IMR-90 (cell line): ENCODE data around the gene CD24. TPM values are rescaled to one million over a fixed set of nuclear protein-coding genes. Genes with fewer than 3 reads are reported as not detected.

ENCODE experiments used
- ATAC-seq: fragments of 200-7000 bp; cut with Tn5 transposase; 2 replicates; pipeline ENCODE4 v1.9.1; 2020; ENCODE audit warnings: low read depth, mild to moderate bottlenecking, moderate library complexity
- BruUV-seq: library from RNA; stranded (reverse); fragments of 400-500 nt; replicated peaks from 2 replicates; lab custom pipeline; 2021; lab: Mats Ljungman, UMichigan
- CTCF ChIA-PET: fragments of 300-600 bp; formaldehyde crosslinking; extraction: SDS; loops from one replicate; lab custom pipeline; 2021; ENCODE audit warnings: antibody characterized with exemption; lab: Yijun Ruan, JAX
- POLR2A ChIA-PET: fragments of 300-600 bp; sonication (Branson Sonifier 250); formaldehyde crosslinking; loops from one replicate; lab custom pipeline; 2022; ENCODE audit warnings: antibody characterized with exemption; ENCODE audit not compliant: unreplicated experiment; lab: Charles Lee
- DNase-seq: peaks from one replicate; pipeline ENCODE4 v3.0.0; 2013
- H2AFZ ChIP-seq: replicated peaks from 2 replicates; pipeline ENCODE3; 2013; ENCODE audit warnings: low read length, mild to moderate bottlenecking; ENCODE audit not compliant: poor library complexity
- H2AK5ac ChIP-seq: 2 replicates; pipeline ENCODE4 v1.6.1; 2013; ENCODE audit warnings: low read depth, low read length, inconsistent platforms
- H2AK9ac ChIP-seq: replicated peaks from 2 replicates; pipeline ENCODE3; 2013; ENCODE audit warnings: mild to moderate bottlenecking, low read depth, low read length, moderate library complexity; ENCODE audit not compliant: poor library complexity
- H2BK120ac ChIP-seq: 2 replicates; pipeline ENCODE4 v1.6.1; 2013; ENCODE audit warnings: low read depth, low read length, inconsistent platforms
- H2BK15ac ChIP-seq: 3 replicates; pipeline ENCODE4 v1.6.1; 2013; ENCODE audit warnings: low read depth, low read length, inconsistent platforms
- H2BK20ac ChIP-seq: 2 replicates; pipeline ENCODE4 v1.6.1; 2013; ENCODE audit warnings: low read depth, mild to moderate bottlenecking, inconsistent platforms, low read length, moderate library complexity
- H2BK5ac ChIP-seq: 2 replicates; pipeline ENCODE4 v1.6.1; 2013; ENCODE audit warnings: mild to moderate bottlenecking, low read depth, low read length, inconsistent platforms; ENCODE audit not compliant: poor library complexity, severe bottlenecking
- H3K14ac ChIP-seq: replicated peaks from 2 replicates; pipeline ENCODE4 v1.6.1; 2013; ENCODE audit warnings: low read depth, low read length, inconsistent platforms
- H3K18ac ChIP-seq: 2 replicates; pipeline ENCODE4 v1.6.1; 2013; ENCODE audit warnings: low read depth, low read length, control low read depth
- H3K23ac ChIP-seq: 2 replicates; pipeline ENCODE4 v1.6.1; 2013; ENCODE audit warnings: low read depth, low read length, inconsistent platforms
- H3K27ac ChIP-seq: 2 replicates; pipeline ENCODE4 v1.5.1; 2013; ENCODE audit warnings: mild to moderate bottlenecking, control low read depth, low read length; ENCODE audit not compliant: insufficient read depth
- H3K27me3 ChIP-seq: 2 replicates; pipeline ENCODE4 v1.6.1; 2013; ENCODE audit warnings: low read length; ENCODE audit not compliant: control insufficient read depth, insufficient read depth
- H3K36me3 ChIP-seq: 2 replicates; pipeline ENCODE4 v1.6.1; 2013; ENCODE audit warnings: low read length, mixed read lengths; ENCODE audit not compliant: control insufficient read depth, insufficient read depth
- H3K4ac ChIP-seq: 2 replicates; pipeline ENCODE4 v1.6.1; 2013; ENCODE audit warnings: low read depth, low read length, inconsistent platforms
- H3K4me1 ChIP-seq: 2 replicates; pipeline ENCODE4 v1.6.1; 2013; ENCODE audit warnings: low read length, mixed read lengths; ENCODE audit not compliant: control insufficient read depth, insufficient read depth
- H3K4me2 ChIP-seq: 2 replicates; pipeline ENCODE4 v1.6.1; 2013; ENCODE audit warnings: low read depth, mild to moderate bottlenecking, control low read depth, low read length, moderate library complexity
- H3K4me3 ChIP-seq: 2 replicates; pipeline ENCODE4 v1.5.1; 2013; ENCODE audit warnings: low read depth, mild to moderate bottlenecking, control low read depth, low read length, moderate library complexity; ENCODE audit not compliant: insufficient read depth
- H3K56ac ChIP-seq: 2 replicates; pipeline ENCODE4 v1.6.1; 2013; ENCODE audit warnings: low read length, inconsistent platforms; ENCODE audit not compliant: insufficient read depth; ENCODE audit errors: extremely low read depth
- H3K79me1 ChIP-seq, 2 experiments: 2 replicates each; pipeline ENCODE4 v1.6.1; 2013; ENCODE audit warnings: low read length in 2 of 2, inconsistent platforms in 1 of 2, low read depth in 1 of 2
- H3K9ac ChIP-seq: 2 replicates; pipeline ENCODE4 v1.6.1; 2013; ENCODE audit warnings: low read depth, low read length, control low read depth
- H3K9me1 ChIP-seq: 2 replicates; pipeline ENCODE4 v1.6.1; 2013; ENCODE audit warnings: low read length, inconsistent platforms; ENCODE audit not compliant: insufficient read depth
- H3K9me3 ChIP-seq: 2 replicates; pipeline ENCODE4 v1.6.1; 2013; ENCODE audit warnings: low read length; ENCODE audit not compliant: control insufficient read depth, insufficient read depth
- H4K20me1 ChIP-seq: 2 replicates; pipeline ENCODE4 v1.6.1; 2013; ENCODE audit warnings: low read length, inconsistent platforms; ENCODE audit not compliant: insufficient read depth
- H4K5ac ChIP-seq: 2 replicates; pipeline ENCODE4 v1.6.1; 2013; ENCODE audit warnings: mild to moderate bottlenecking, low read depth, low read length, control low read depth
- H4K8ac ChIP-seq, 2 experiments: 2 replicates each; pipeline ENCODE4 v1.6.1; 2013; ENCODE audit warnings: low read depth in 2 of 2, low read length in 2 of 2, control low read depth in 1 of 2, inconsistent platforms in 1 of 2
- H4K91ac ChIP-seq: 2 replicates; pipeline ENCODE4 v1.6.1; 2013; ENCODE audit warnings: low read depth, low read length, inconsistent platforms; ENCODE audit not compliant: insufficient read depth
- FOS ChIP-seq: fragments of 150-350 bp; IDR thresholded peaks from 2 replicates; pipeline ENCODE4 v1.6.1; 2016; ENCODE audit warnings: low read depth, low read length
- RAD21 ChIP-seq: IDR thresholded peaks from 2 replicates; pipeline ENCODE4 v1.6.1; 2012; ENCODE audit warnings: low read length, improper control_type of control experiment
- RFX5 ChIP-seq: IDR thresholded peaks from 2 replicates; pipeline ENCODE4 v1.8.0; 2012; ENCODE audit warnings: low read depth, mild to moderate bottlenecking, low read length, moderate library complexity
- USF2 ChIP-seq: fragments of 150-350 bp; IDR thresholded peaks from 2 replicates; pipeline ENCODE4 v1.6.1; 2017; ENCODE audit warnings: mild to moderate bottlenecking, antibody characterized with exemption, low read length, low read depth
- WGBS, 2 experiments: methylation state at CpG; one replicate each; pipeline versions ENCODE4 v1.1.5 to v1.1.7; 2013; ENCODE audit warnings: missing lambda C conversion rate in 2 of 2; ENCODE audit not compliant: insufficient read length in 1 of 2; ENCODE audit errors: extremely low coverage in 2 of 2; 5-methylcytosine and 5-hydroxymethylcytosine counted together
- dilution Hi-C: fragments of 300-500 bp; cut with HindIII; formaldehyde crosslinking; loops from one replicate; pipeline ENCODE4 v1.14.3; 2018; ENCODE audit warnings: low sequenced_read_pairs; ENCODE audit not compliant: unreplicated experiment
- in situ Hi-C: fragments of 300-500 bp; cut with MboI; formaldehyde crosslinking; loops from 3 replicates; pipeline ENCODE4 v1.14.3; 2019; ENCODE audit warnings: low sequenced_read_pairs, inconsistent platforms, mixed read lengths
- intact Hi-C: fragments of 100-400 bp; cut with micrococcal nuclease; formaldehyde crosslinking; loops from 2 replicates; pipeline ENCODE4 v1.10.0; 2022
- polyA plus RNA-seq, 3 experiments: library from polyadenylated mRNA; depleted of rRNA; stranded (reverse); fragments of >200 nt; gene quantifications; 2 replicates each; pipeline ENCODE4 v1.2.3, GENCODE V29; 2012; ENCODE audit warnings: low replicate concordance in 1 of 3
- total RNA-seq: library from RNA; depleted of rRNA; stranded (reverse); fragments of >200 nt; gene quantifications from 2 replicates; pipeline ENCODE4 v1.2.3, GENCODE V29; 2012

The CD24 gene
- total and polyA plus RNA-seq, 2 of the 4 experiments (the other 2 are of a cell fraction), result 0.07 to 0.18 TPM

GRCh38 chr6:106939848-106940247 lies 34.7 kb downstream of the CD24 start:
- no peak overlapping the region for H3K27ac ChIP-seq
- TF ChIP-seq USF2, result no peak
- TF ChIP-seq RFX5, result no peak
- no peak for TF ChIP-seq RAD21
- TF ChIP-seq FOS, result no peak
- intact Hi-C loops, result no loop called here
- H3K23ac ChIP-seq, result no peak overlapping the region
- H2BK20ac ChIP-seq, result no peak overlapping the region
- H2AK5ac ChIP-seq, result no peak overlapping the region
- H3K14ac ChIP-seq, result no peak overlapping the region
- H4K5ac ChIP-seq, result no peak overlapping the region
- no peak overlapping the region for H3K4ac ChIP-seq
- ATAC-seq (no peak), DNase-seq (no peak)
- H3K27me3 ChIP-seq, result no peaks in the 10 kb centered on the region; the same call in 1 of the 2 replicates
- WGBS, 2 experiments, result 67% methylated on average over 6 of the region's 9 CpGs; no CpG with 5 or more reads in 1 of the 2 experiments
- no peak overlapping the region for H2BK120ac ChIP-seq
- no peak overlapping the region for H4K8ac ChIP-seq
- H3K36me3 ChIP-seq, result no peaks in the 10 kb centered on the region
- no peak overlapping the region for H3K9ac ChIP-seq
- ChIA-PET CTCF (no interaction called here), POLR2A (no interaction called here)
- no peak overlapping the region for H3K4me3 ChIP-seq
- no peak overlapping the region for H2AK9ac ChIP-seq
- H3K9me3 ChIP-seq, result no peaks in the 10 kb centered on the region
- no peak overlapping the region for H2BK15ac ChIP-seq
- H3K18ac ChIP-seq, result no peak overlapping the region
- H4K91ac ChIP-seq, result no peak overlapping the region
- no peaks in the 10 kb centered on the region for H3K79me1 ChIP-seq
- no peak overlapping the region for H2AFZ ChIP-seq
- H3K4me2 ChIP-seq, result no peak overlapping the region
- dilution Hi-C loops, result no loop called here
- H3K9me1 ChIP-seq, result no peaks in the 10 kb centered on the region
- BruUV-seq, result no TSS peak
- in situ Hi-C loops, result no loop called here
- no peak overlapping the region for H3K56ac ChIP-seq
- H2BK5ac ChIP-seq, result no peak overlapping the region
- no peaks in the 10 kb centered on the region for H3K4me1 ChIP-seq
- H4K20me1 ChIP-seq, result no peaks in the 10 kb centered on the region
